PC-3 (cell line): ENCODE results near the gene NOVA1.

ENCODE experiments used
- CTCF ChIP-seq: fragments of 300-600 bp; sonication (generic); conservative IDR thresholded peaks from 2 replicates; pipeline ENCODE4 v1.5.1; 2017; ENCODE audit warnings: antibody characterized with exemption, low read depth, mild to moderate bottlenecking, low read length
- EZH2 ChIP-seq: fragments of 300-600 bp; sonication (generic); IDR thresholded peaks from one replicate; pipeline ENCODE4 v1.6.1; 2017; ENCODE audit warnings: antibody characterized with exemption, mild to moderate bottlenecking, low read length; ENCODE audit not compliant: unreplicated experiment
- EZH2phosphoT487 ChIP-seq: fragments of 300-600 bp; sonication (generic); IDR thresholded peaks from 2 replicates; pipeline ENCODE4 v1.6.1; 2018; ENCODE audit warnings: mild to moderate bottlenecking, antibody characterized with exemption, low read length, borderline replicate concordance

GRCh38 chr14:26597071-26597588, 703 bp downstream of the NOVA1 start:
- TF ChIP-seq EZH2 (no peak), CTCF (no peak), EZH2phosphoT487 (no peak)
